ENCODE measurements around the gene TEP1. TPM values are rescaled to one million over a fixed set of nuclear protein-coding genes. Genes with fewer than 3 reads are reported as not detected.
A peak's percentile ranks its signal among the peaks of the same experiment; 100 is the strongest.

TEP1 gene
- total and polyA plus RNA-seq, 2 donors (not counting 1 experiment from before 2014, with no cell fraction given): 10.5 to 21.6 TPM

- Histone ChIP-seq H3K36me3 (ENCODE audit: control insufficient read depth, insufficient read depth, low read length) (no peaks in the 10 kb centered on the region), H3K9me3 (ENCODE audit: control insufficient read depth, insufficient read depth, low read depth, low read length) (no peaks in the 10 kb centered on the region), H3K79me2 (ENCODE audit: control insufficient read depth, insufficient read depth, low read length) (peaks cover 32% of the 10 kb centered on the region), H3K27ac (ENCODE audit: insufficient read depth, low read length) (no peak overlapping the region), H2AFZ (ENCODE audit: low read length) (no peak overlapping the region), H3K27me3 (ENCODE audit: control insufficient read depth, insufficient read depth, low read length) (no peaks in the 10 kb centered on the region), H3K4me3 (replicated peaks in 1 of 4; ENCODE audit: control extremely low read depth in 1 of 4, insufficient read depth in 1 of 4, low read depth in 3 of 4, low read length in 4 of 4) (no peak overlapping the region), H4K20me1 (ENCODE audit: control insufficient read depth, extremely low read depth, insufficient read depth, low read length) (no peaks in the 10 kb centered on the region), H3K4me1 (ENCODE audit: control insufficient read depth, extremely low read depth, insufficient read depth, low read length) (no peaks in the 10 kb centered on the region), H3K4me2 (ENCODE audit: extremely low read depth, insufficient read depth, low read length) (no peak overlapping the region), H3K9ac (ENCODE audit: insufficient read depth, low read length) (no peak overlapping the region)
- DNase-seq (ENCODE audit: low read depth in 2 of 2): no peak
- TF ChIP-seq CTCF (conservative IDR thresholded peaks at IDR 0.05 in 1 of 2, IDR thresholded peaks at IDR 0.05 in 1 of 2; ENCODE audit: low read depth in 1 of 2, low read length in 2 of 2): no peak
- no peak for TF ChIP-seq EZH2 (IDR thresholded peaks at IDR 0.05; ENCODE audit: low read length, missing control alignments)
These were observed 79.3 kb downstream of the TEP1 start for GRCh38 chr14:20334017-20334416.

DNA sequence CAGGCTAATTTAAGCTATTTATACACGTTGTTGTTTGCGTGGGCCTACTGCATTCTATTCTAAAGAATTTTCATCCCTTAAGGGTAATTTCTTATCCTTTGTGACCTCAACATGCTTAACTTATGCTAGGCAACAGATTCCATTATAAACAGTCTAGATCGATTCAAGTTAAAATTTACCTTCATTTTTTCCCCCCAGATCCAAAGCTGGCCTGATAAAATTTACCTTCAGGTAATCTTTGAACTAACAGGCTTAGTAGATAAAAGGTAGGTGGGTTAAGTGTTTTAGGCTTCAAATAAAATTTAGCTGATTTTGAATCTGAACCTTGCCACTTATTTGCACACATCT lies 79.8 kb downstream of the TEP1 start:
- Histone ChIP-seq H3K4me1 (ENCODE audit: control insufficient read depth, extremely low read depth, insufficient read depth, low read length) (no peaks in the 10 kb centered on the region), H3K27me3 (ENCODE audit: control insufficient read depth, insufficient read depth, low read length) (no peaks in the 10 kb centered on the region), H3K36me3 (ENCODE audit: control insufficient read depth, insufficient read depth, low read length) (no peaks in the 10 kb centered on the region), H3K9ac (ENCODE audit: insufficient read depth, low read length) (no peak overlapping the region), H2AFZ (ENCODE audit: low read length) (peak overlapping the region; percentile 82), H3K4me3 (replicated peaks in 1 of 4; ENCODE audit: control extremely low read depth in 1 of 4, insufficient read depth in 1 of 4, low read depth in 3 of 4, low read length in 4 of 4) (peak overlapping the region; percentile 61 to 79 (median 71)), H3K9me3 (ENCODE audit: control insufficient read depth, insufficient read depth, low read depth, low read length) (no peaks in the 10 kb centered on the region), H3K4me2 (ENCODE audit: extremely low read depth, insufficient read depth, low read length) (peak overlapping the region; percentile 20), H4K20me1 (ENCODE audit: control insufficient read depth, extremely low read depth, insufficient read depth, low read length) (no peaks in the 10 kb centered on the region), H3K27ac (ENCODE audit: insufficient read depth, low read length) (peak overlapping the region; percentile 73), H3K79me2 (ENCODE audit: control insufficient read depth, insufficient read depth, low read length) (peaks cover 33% of the 10 kb centered on the region)
- TF ChIP-seq EZH2 (IDR thresholded peaks at IDR 0.05; ENCODE audit: low read length, missing control alignments) (no peak), CTCF (conservative IDR thresholded peaks at IDR 0.05 in 1 of 2, IDR thresholded peaks at IDR 0.05 in 1 of 2; ENCODE audit: low read depth in 1 of 2, low read length in 2 of 2) (no peak)
- no peak for DNase-seq (ENCODE audit: low read depth in 2 of 2)

GRCh38 chr14:20332788-20333493 lies 80.4 kb downstream of the TEP1 start, which contains the start of gene CCNB1IP1:
Gene CCNB1IP1, minus strand, starts transcription at chr14:20333279. Its CDS starts 16,756 bp downstream, at chr14:20316523.
- no peaks in the 10 kb centered on the region for H3K27me3 ChIP-seq (ENCODE audit: control insufficient read depth, insufficient read depth, low read length)
- no peaks in the 10 kb centered on the region for H3K36me3 ChIP-seq (ENCODE audit: control insufficient read depth, insufficient read depth, low read length)
- peaks cover 33% of the 10 kb centered on the region for H3K79me2 ChIP-seq (ENCODE audit: control insufficient read depth, insufficient read depth, low read length)
- H3K9ac ChIP-seq (ENCODE audit: insufficient read depth, low read length): peak within 1 kb of the TSS; percentile 28
- TF ChIP-seq CTCF (conservative IDR thresholded peaks at IDR 0.05 in 1 of 2, IDR thresholded peaks at IDR 0.05 in 1 of 2; ENCODE audit: low read depth in 1 of 2, low read length in 2 of 2) (no peak), EZH2 (IDR thresholded peaks at IDR 0.05; ENCODE audit: low read length, missing control alignments) (no peak)
- peak within 1 kb of the TSS; percentile 73 for H3K27ac ChIP-seq (ENCODE audit: insufficient read depth, low read length)
- no peaks in the 10 kb centered on the region for H3K4me1 ChIP-seq (ENCODE audit: control insufficient read depth, extremely low read depth, insufficient read depth, low read length)
- peak within 1 kb of the TSS; percentile 61 to 79 (median 71) for H3K4me3 ChIP-seq (replicated peaks in 1 of 4; ENCODE audit: control extremely low read depth in 1 of 4, insufficient read depth in 1 of 4, low read depth in 3 of 4, low read length in 4 of 4)
- peak; percentile 95 for DNase-seq (ENCODE audit: low read depth in 2 of 2)
- peak within 1 kb of the TSS; percentile 82 for H2AFZ ChIP-seq (ENCODE audit: low read length)
- H3K9me3 ChIP-seq (ENCODE audit: control insufficient read depth, insufficient read depth, low read depth, low read length): no peaks in the 10 kb centered on the region
- H3K4me2 ChIP-seq (ENCODE audit: extremely low read depth, insufficient read depth, low read length): peak within 1 kb of the TSS; percentile 20
- no peaks in the 10 kb centered on the region for H4K20me1 ChIP-seq (ENCODE audit: control insufficient read depth, extremely low read depth, insufficient read depth, low read length)
